SU-DHL-6 (cell line): ENCODE results near the gene SMAD7.

Source experiments
- H2AFZ ChIP-seq: fragments of 200-600 bp; sonication (generic); 2 replicates; pipeline ENCODE4 v1.6.1; 2014; ENCODE audit warnings: low read depth, mild to moderate bottlenecking, moderate library complexity, mixed read lengths, antibody characterized with exemption, low read length; ENCODE audit not compliant: severe bottlenecking
- H3F3A ChIP-seq: fragments of 200-600 bp; shearing (Covaris generic); 2 replicates; pipeline ENCODE4 v1.6.0; 2016; ENCODE audit warnings: antibody characterized with exemption, mild to moderate bottlenecking; ENCODE audit not compliant: insufficient read depth
- H3K27ac ChIP-seq: fragments of 200-600 bp; sonication (generic); 2 replicates; pipeline ENCODE4 v1.5.1; 2016; ENCODE audit warnings: low read depth, mild to moderate bottlenecking, low read length, moderate library complexity, mixed read lengths
- H3K27me3 ChIP-seq: fragments of 200-600 bp; sonication (generic), shearing (Covaris generic); 2 replicates; pipeline ENCODE4 v1.6.0; 2014; ENCODE audit warnings: mild to moderate bottlenecking, low read length
- H3K36me3 ChIP-seq: fragments of 200-600 bp; sonication (generic); 2 replicates; pipeline ENCODE4 v1.6.1; 2014; ENCODE audit warnings: mild to moderate bottlenecking, low read length, mixed read lengths
- H3K4me2 ChIP-seq: fragments of 300-600, 200-600 bp; shearing (Covaris generic), sonication (generic); 2 replicates; pipeline ENCODE4 v1.6.0; 2014; ENCODE audit warnings: low read length, low read depth, mild to moderate bottlenecking; ENCODE audit not compliant: poor library complexity, severe bottlenecking
- H3K4me3 ChIP-seq: fragments of 200-600 bp; sonication (generic); 2 replicates; pipeline ENCODE4 v1.5.1; 2014; ENCODE audit warnings: antibody characterized with exemption, low read length, mild to moderate bottlenecking, mixed read lengths; ENCODE audit not compliant: insufficient read depth, poor library complexity, severe bottlenecking
- H3K79me2 ChIP-seq: fragments of 200-600 bp; sonication (generic); 2 replicates; pipeline ENCODE4 v1.6.1; 2014; ENCODE audit warnings: mild to moderate bottlenecking, low read length, moderate library complexity; ENCODE audit not compliant: insufficient read depth
- H3K9ac ChIP-seq: fragments of 200-600 bp; sonication (generic); 2 replicates; pipeline ENCODE4 v1.7.0; 2014; ENCODE audit warnings: mild to moderate bottlenecking, low read length
- H3K9me2 ChIP-seq: fragments of 200-600 bp; sonication (generic); replicated peaks from 2 replicates; pipeline ENCODE4 v1.6.1; 2014; ENCODE audit warnings: low read length; ENCODE audit not compliant: insufficient read depth
- H3K9me3 ChIP-seq: fragments of 200-600 bp; sonication (generic); 2 replicates; pipeline ENCODE4 v1.6.1; 2014; ENCODE audit warnings: low read length, mixed read lengths; ENCODE audit not compliant: insufficient read depth
- H4K20me1 ChIP-seq: fragments of 200-600 bp; sonication (generic); 2 replicates; pipeline ENCODE4 v1.6.1; 2014; ENCODE audit warnings: low read depth, mild to moderate bottlenecking, antibody characterized with exemption, low read length, moderate library complexity, mixed read lengths
- CTCF ChIP-seq: fragments of 200-600 bp; sonication (generic); IDR thresholded peaks from one replicate; pipeline ENCODE4 v1.5.1; 2017; ENCODE audit warnings: antibody characterized with exemption, mild to moderate bottlenecking, low read length, moderate library complexity; ENCODE audit not compliant: insufficient read depth, poor library complexity, severe bottlenecking
- EZH2phosphoT487 ChIP-seq: fragments of 200-600 bp; sonication (generic), shearing (Covaris generic); conservative IDR thresholded peaks from 2 replicates; pipeline ENCODE4 v1.6.1; 2018; ENCODE audit warnings: mild to moderate bottlenecking, antibody characterized with exemption, low read length, moderate library complexity, mixed read lengths

Gene SMAD7

GRCh38 chr18:48988508-48989303 lies 37.9 kb upstream of the SMAD7 start:
- Histone ChIP-seq H3K27me3 (no peaks in the 10 kb centered on the region), H4K20me1 (no peaks in the 10 kb centered on the region), H3K79me2 (no peaks in the 10 kb centered on the region), H3K9ac (no peak overlapping the region), H3K4me2 (no peak overlapping the region), H3K9me3 (no peaks in the 10 kb centered on the region), H3K36me3 (no peaks in the 10 kb centered on the region), H3K9me2 (no peaks in the 10 kb centered on the region), H3K27ac (no peak overlapping the region), H3K4me3 (no peak overlapping the region), H2AFZ (no peak overlapping the region), H3F3A (no peaks in the 10 kb centered on the region)
- no peak for TF ChIP-seq CTCF
- TF ChIP-seq EZH2phosphoT487, result no peak

- Histone ChIP-seq H3K79me2 (no peaks in the 10 kb centered on the region), H3K9ac (no peak overlapping the region), H3K27ac (no peak overlapping the region), H3K9me2 (no peaks in the 10 kb centered on the region), H3K9me3 (no peaks in the 10 kb centered on the region), H3K4me2 (no peak overlapping the region), H3F3A (no peaks in the 10 kb centered on the region), H3K27me3 (no peaks in the 10 kb centered on the region), H3K36me3 (no peaks in the 10 kb centered on the region), H2AFZ (no peak overlapping the region), H3K4me3 (no peak overlapping the region), H4K20me1 (no peaks in the 10 kb centered on the region)
- TF ChIP-seq CTCF (no peak), EZH2phosphoT487 (no peak)
Measured at GRCh38 chr18:48987821-48988220, 37.1 kb upstream of the SMAD7 start.

GRCh38 chr18:48986851-48987761 lies 36.3 kb upstream of the SMAD7 start:
- Histone ChIP-seq H3K9me3 (no peaks in the 10 kb centered on the region), H3F3A (no peaks in the 10 kb centered on the region), H3K36me3 (no peaks in the 10 kb centered on the region), H4K20me1 (no peaks in the 10 kb centered on the region), H2AFZ (no peak overlapping the region), H3K9me2 (no peaks in the 10 kb centered on the region), H3K9ac (no peak overlapping the region), H3K4me3 (no peak overlapping the region), H3K27ac (no peak overlapping the region), H3K27me3 (no peaks in the 10 kb centered on the region), H3K79me2 (no peaks in the 10 kb centered on the region), H3K4me2 (no peak overlapping the region)
- TF ChIP-seq EZH2phosphoT487 (no peak), CTCF (no peak)
